ENCODE results near the gene RPL37.

The RPL37 gene

DNA sequence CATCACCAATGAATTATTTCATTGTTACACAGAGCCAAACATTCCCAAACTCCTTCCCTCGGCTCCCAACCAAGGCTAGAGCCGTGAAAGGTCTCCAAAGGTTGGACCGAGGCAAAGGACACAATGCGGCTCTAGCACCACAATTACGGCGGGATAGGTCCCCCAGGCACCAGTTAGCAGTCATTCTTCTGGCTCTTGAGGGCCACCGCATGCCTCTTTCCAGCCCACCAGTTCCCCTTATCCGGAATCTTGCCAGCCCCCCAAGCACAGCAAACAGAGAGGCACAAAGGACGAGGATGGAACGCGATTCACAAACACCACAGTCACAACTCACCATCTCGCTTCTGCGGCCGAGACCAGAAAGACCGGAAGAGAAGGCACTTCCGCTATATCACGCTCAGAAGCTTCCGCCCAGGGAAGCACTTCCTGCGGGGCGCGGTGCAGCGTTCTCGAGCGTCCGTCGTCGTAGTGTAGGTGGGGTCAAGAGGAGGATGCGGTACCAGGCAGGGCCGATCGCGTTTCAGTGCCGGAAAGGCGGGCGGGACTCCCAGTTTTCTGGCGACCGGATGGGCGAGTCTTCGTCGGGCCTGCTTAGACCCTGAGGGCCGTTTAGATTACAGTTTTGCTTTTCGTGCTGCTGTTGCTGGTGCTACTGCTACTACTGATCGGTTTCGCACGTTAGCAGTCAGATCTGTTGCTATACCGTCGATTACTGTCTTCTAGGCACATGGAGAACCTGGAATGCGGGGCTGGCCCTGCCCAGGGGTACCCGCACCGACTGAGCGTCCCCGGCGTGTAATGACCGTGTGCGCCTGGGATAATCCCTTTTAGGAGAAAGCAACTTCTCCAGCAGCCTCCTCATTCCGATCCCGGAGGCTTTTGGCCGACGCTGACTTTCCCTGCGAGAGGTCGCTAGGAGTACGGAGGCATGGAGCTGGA is at the start of gene RPL37:
TSS of gene RPL37 (minus strand) at position 374 of the 939 bp plus-strand sequence. CDS start at position 337, 37 bp downstream.
- TF ChIP-seq, protein P1, sequence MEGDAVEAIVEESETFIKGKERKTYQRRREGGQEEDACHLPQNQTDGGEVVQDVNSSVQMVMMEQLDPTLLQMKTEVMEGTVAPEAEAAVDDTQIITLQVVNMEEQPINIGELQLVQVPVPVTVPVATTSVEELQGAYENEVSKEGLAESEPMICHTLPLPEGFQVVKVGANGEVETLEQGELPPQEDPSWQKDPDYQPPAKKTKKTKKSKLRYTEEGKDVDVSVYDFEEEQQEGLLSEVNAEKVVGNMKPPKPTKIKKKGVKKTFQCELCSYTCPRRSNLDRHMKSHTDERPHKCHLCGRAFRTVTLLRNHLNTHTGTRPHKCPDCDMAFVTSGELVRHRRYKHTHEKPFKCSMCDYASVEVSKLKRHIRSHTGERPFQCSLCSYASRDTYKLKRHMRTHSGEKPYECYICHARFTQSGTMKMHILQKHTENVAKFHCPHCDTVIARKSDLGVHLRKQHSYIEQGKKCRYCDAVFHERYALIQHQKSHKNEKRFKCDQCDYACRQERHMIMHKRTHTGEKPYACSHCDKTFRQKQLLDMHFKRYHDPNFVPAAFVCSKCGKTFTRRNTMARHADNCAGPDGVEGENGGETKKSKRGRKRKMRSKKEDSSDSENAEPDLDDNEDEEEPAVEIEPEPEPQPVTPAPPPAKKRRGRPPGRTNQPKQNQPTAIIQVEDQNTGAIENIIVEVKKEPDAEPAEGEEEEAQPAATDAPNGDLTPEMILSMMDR (IDR thresholded peaks at IDR 0.05): no peak

DNA sequence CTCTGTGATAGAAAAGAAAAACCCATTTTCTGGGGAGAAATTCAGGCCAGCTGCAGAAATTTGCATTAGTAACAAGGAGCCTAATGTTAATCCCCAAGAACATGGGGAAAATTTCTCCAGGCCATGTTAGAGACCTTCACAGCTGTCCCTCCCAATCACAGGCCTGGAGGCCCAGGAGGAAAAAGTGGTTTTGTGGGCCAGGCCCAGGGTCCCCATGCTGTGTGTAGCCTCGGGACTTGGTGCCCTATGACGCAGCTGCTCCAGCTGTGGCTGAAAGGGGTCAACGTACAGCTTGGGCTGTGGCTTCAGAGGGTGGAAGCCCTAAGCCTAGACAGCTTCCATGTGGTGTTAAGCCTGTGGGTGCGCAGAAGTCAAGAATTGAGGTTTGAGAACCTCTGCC is 47.3 kb upstream of the RPL37 start:
- TF ChIP-seq, protein P1 (IDR thresholded peaks at IDR 0.05): no peak

DNA sequence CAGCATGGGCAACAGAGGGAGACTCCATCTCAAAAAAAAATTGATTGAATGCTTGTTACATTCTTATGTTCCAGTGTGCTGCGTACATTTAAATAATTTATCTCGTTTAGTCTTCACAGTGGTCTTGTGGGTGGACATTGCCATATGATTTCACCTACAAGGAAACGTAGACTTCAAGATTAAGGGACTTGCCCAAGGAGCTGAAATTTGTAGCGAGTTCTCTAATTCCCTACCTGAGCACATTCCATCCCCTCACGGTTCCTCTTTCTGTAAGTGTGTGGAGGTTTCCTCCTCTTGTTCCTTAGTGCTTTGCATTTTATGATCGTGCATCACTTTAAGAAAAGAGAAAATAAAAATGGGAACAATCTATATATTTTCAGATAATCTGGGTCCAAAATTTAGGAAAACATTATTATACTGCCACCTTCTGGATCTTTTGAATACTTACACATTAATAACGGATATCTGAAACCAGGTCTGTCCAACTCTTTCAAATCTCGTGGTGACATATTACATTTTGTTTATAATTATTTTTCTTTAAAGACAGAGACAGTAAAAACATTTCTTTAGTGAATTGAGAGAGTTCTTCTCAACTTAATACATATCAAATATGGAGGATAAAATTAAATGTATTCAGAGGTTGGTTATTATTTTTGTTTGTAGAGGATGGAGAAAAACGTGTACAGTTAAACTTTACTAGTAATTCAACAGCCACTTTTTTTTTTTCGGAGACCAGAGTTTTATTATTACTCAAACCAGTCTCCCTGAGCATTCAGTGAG is 44.3 kb upstream of the RPL37 start:
- TF ChIP-seq, protein P1 (IDR thresholded peaks at IDR 0.05): peak; percentile 57

DNA sequence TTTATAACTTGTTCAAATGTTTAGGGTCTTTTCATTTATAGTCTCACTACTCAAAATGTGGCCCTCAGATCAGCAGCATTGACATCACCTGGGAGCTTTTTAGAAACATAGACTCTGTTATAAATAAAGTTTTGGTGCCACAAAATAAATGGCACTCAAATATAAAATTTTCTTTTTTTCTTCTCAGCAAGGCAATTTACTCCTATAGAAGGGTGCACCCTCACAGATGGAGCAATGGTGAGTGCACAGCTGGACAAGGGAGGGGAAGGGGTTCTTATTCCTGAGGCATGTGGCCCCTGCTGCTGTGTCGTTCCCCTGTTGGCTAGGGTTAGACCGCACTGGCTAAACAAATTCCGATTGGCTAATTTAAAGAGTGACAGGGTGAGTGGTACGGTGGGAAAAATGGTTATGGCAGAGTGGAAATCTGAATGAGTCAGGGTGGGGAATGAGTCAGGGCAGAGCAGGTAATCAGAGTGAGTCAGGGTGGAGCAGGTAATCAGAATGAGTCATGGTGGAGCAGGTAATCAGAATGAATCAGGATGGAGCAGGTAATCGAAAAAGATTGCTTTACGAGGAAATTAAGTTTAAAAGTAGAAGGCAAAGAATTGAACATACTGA is 42.5 kb upstream of the RPL37 start:
- TF ChIP-seq, protein P1 (IDR thresholded peaks at IDR 0.05): no peak

DNA sequence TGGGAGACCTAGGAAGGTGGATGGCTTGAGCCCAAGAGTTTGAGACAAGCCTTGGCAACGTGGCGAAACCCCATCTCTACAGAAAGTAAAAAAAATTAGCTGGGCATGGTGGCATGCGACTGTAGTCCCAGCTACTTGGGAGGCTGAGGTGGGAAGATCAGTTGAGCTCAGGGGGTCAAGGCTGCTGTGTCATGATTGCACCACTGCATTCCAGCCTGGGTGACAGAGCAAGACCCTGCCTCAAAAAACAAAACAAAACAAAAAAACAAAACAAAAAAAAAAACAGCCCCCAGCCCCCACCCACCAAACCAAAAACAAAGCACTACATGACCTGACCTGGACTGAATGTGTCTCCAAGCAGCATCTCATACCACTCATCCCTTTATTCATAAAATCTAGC is 40.9 kb upstream of the RPL37 start:
- TF ChIP-seq, protein P1 (IDR thresholded peaks at IDR 0.05): no peak

DNA sequence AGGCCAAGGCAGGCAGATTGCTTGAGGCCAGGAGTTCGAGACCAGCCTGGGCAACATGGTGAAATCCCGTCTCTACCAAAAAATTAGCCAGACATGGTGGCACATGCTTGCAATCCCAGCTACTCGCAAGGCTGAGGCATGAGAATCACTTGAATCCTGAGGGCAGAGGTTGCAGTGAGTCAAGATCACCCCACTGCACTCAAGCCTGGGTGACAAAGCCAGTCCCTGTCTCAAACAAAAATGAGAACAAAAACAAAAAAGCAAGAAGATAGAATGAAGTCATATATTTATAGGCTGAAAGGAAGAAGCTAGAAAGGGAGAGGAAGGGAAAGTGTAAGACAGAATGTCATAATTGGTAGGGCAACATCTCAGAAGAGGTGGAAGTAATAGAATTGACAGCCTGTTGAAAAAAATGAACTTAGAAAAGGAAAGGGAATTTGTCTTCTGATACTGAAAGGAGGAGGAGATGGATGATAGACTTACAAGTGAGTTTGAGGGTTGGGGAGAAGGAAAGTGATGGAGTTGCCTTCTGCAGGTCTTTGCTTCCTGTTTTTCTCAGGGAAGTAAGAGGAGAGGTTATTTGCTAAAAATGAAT is 38.4 kb upstream of the RPL37 start:
- TF ChIP-seq, protein P1 (IDR thresholded peaks at IDR 0.05): no peak

DNA sequence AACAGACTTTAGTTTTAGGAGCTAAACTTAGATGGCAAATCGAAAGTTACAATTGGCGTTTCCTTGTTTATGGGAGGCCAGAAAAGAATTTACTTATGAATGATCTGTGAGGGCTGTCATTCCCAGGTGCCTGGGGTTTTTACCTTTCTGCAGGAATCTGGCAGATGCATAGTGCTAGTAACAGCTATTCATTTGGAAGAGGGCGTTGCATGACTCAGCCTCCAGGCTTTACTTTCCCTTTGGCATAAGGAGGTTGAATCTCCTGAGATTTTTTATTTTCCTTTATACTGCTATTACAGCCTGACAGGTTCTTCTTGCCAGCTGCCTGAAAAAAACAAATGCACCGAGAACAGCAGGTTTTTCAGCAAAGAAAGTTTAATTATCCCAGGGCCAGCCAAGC is 36.2 kb upstream of the RPL37 start:
- TF ChIP-seq, protein P1 (IDR thresholded peaks at IDR 0.05): no peak

Measured in LNCAP (cell line).